GM18499 (cell line): ENCODE results near the gene FASN.

ENCODE experiments used
- ATAC-seq: cut with Tn5 transposase; IDR thresholded peaks from one replicate; pipeline ENCODE4 v1.9.1; 2021; ENCODE audit warnings: moderate number of reproducible peaks; ENCODE audit not compliant: insufficient read depth, unreplicated experiment

FASN gene

GRCh38 chr17:82079001-82079677, 18.9 kb downstream of the FASN start:
- no peak for ATAC-seq

GRCh38 chr17:82078433-82078832, 19.6 kb downstream of the FASN start:
- no peak for ATAC-seq

- no peak for ATAC-seq
Observed at GRCh38 chr17:82077617-82078358, 20.2 kb downstream of the FASN start.

- no peak for ATAC-seq
Observed at GRCh38 chr17:82076785-82077591, 21.0 kb downstream of the FASN start.

- no peak for ATAC-seq
Observed at GRCh38 chr17:82076018-82076784, 21.8 kb downstream of the FASN start.

- ATAC-seq = no peak
Observed at GRCh38 chr17:82073446-82073845, 24.6 kb downstream of the FASN start.

GRCh38 chr17:82072827-82073226, 25.2 kb downstream of the FASN start:
- ATAC-seq = no peak

- no peak for ATAC-seq
Observed at GRCh38 chr17:82070611-82071010, 27.4 kb downstream of the FASN start.

GRCh38 chr17:82065638-82066303, 32.3 kb downstream of the FASN start, which contains the start of gene DUS1L:
Gene DUS1L, minus strand, starts transcription at chr17:82065804. Its CDS starts 745 bp downstream, at chr17:82065059.
- no peak for ATAC-seq

GRCh38 chr17:82065193-82065637, 32.8 kb downstream of the FASN start:
- no peak for ATAC-seq

- ATAC-seq = no peak
Observed at GRCh38 chr17:82064433-82065192, 33.4 kb downstream of the FASN start.

GRCh38 chr17:82063424-82064415, 34.3 kb downstream of the FASN start:
- ATAC-seq = no peak

- ATAC-seq = no peak
Observed at GRCh38 chr17:82062984-82063368, 35.1 kb downstream of the FASN start.

GRCh38 chr17:82062076-82062983, 35.7 kb downstream of the FASN start:
- no peak for ATAC-seq

GRCh38 chr17:82061047-82061925, 36.8 kb downstream of the FASN start:
- ATAC-seq = no peak

GRCh38 chr17:82060614-82061013, 37.4 kb downstream of the FASN start:
- ATAC-seq = no peak
